M059J (cell line): Measurements from ENCODE around the gene TBC1D4. TPM values are rescaled to one million over a fixed set of nuclear protein-coding genes. Genes with fewer than 3 reads are reported as not detected.
"Not testable (repeated sequence)": the region's sequence is repeated elsewhere in the genome, so short reads cannot be mapped to it uniquely, and the experiment has no call there.

ENCODE experiments used
- DNase-seq: peaks from one replicate; pipeline ENCODE4 v3.0.0-alpha.2; 2012; ENCODE audit warnings: low read depth
- total RNA-seq: library from RNA; depleted of rRNA; stranded (reverse); fragments of >200 nt; shearing (Covaris generic); gene quantifications from 2 replicates; pipeline ENCODE4 v1.2.3, GENCODE V29; 2014; rRNA removed

Gene TBC1D4
- total RNA-seq, 1 experiment from 2014 or later = 9.9 TPM

GRCh38 chr13:75285310-75285709, 196.7 kb downstream of the TBC1D4 start:
- no peak for DNase-seq

DNA sequence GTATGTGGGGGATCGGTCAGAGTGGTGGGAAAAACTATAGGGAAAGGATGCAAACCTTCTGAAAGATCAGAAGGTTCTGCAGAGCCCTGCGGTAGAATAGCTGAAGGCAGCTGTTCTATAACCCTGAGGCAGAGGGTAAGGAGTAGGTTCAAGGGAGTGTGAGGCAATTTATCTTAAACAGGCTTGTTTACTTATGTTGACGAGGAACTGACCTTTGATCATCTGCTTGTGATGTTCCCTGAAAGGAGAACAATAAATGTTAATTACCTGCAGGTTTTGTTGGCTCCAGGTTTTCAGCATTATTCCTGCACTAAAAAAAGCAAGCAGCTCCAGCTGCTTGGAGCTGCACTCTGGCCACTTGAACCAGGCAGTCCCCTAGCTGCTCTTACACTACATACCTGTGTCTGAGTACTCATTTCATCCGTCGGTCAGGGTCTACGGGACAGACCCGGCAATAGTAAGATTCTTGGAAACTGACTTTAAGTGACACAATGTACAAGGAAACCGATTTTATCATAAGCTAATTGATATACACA, 202.1 kb downstream of the TBC1D4 start:
- DNase-seq = no peak

DNA sequence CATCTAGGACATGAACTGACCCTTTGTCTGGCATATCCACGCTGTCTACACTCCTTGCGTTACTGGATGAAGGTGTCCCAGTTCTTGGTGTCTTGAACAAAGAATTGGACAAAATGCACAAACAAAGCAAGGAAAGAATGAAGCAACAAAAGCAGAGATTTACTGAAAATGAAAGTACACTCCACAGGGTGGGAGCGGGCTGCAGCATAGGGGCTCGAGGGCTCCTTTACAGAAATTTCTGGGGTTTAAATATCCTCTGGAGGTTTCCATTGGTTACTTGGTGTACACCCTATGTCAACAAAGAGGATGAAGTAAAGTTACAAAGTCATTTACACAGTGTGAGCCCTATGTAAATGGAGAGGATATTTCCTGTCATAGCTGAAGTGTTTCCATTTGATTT, 208.3 kb downstream of the TBC1D4 start:
- DNase-seq = not testable (repeated sequence)

- DNase-seq = peak; percentile 12
Measured at GRCh38 chr13:75271846-75272245, 210.1 kb downstream of the TBC1D4 start.

GRCh38 chr13:75268481-75268880, 213.5 kb downstream of the TBC1D4 start:
- DNase-seq = not testable (repeated sequence)

- DNase-seq = no peak
Measured at GRCh38 chr13:75264611-75265010, 217.4 kb downstream of the TBC1D4 start.

DNA sequence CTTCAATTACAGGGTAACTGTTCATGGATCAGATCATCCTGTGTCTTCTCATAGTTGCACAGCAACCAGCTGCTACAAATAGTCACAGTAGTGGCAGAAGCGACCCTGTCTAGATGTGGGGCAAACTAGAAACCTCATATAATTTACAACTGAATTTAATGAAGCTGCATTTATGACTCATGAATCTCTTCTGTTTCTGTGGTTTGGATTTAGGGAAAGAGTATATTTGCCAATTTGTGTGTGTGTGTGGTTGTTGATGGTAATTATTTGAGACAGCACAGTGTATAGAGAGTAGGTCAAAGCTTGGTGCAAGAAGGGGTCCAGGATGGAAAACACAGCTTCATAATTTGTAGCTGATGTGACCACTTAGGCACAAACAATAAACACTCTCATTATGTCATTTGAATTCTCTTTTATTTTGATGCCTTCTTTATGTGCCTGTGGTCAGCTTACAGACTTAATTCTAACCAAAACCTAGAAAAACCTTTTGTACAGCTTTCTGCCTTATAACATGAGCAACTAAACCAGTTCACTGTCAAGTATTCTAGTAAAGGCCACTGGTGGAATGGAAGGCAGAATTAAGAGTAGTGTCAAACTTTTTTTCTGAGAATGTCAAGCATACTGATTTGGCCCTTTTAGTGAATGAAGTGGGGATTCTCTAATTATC, 218.1 kb downstream of the TBC1D4 start:
- DNase-seq = peak; percentile 85

DNA sequence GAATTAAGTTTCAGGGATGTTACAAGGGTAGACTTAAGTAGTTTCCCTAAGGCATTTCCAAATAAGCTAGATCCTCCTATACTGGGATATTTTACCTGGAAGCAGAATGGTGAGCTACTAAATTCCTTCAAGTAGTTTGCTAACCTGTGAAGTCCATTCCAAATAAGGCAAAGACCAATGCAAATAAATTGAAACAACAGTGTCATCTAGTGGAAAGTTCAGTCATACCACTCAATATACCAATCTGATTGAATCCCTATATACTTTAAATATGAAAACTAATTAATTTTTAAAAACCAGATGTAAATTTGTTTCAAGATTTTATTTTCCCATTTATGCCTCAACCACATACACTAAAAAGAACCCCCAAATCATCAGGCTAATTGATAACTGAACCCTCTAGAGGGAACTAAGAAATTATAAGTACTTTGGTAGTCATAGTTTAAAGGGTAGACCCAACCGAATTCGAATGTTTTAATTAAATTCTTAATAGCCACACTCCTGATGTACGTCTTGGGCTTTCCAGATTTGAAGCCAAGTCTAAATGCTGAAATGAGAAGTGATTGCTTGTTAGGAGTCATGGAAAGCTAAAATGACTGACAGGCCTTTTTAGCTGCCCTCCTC, 223.7 kb downstream of the TBC1D4 start:
- DNase-seq = peak; percentile 49

GRCh38 chr13:75256922-75257321, 225.0 kb downstream of the TBC1D4 start:
- peak; percentile 44 for DNase-seq

DNA sequence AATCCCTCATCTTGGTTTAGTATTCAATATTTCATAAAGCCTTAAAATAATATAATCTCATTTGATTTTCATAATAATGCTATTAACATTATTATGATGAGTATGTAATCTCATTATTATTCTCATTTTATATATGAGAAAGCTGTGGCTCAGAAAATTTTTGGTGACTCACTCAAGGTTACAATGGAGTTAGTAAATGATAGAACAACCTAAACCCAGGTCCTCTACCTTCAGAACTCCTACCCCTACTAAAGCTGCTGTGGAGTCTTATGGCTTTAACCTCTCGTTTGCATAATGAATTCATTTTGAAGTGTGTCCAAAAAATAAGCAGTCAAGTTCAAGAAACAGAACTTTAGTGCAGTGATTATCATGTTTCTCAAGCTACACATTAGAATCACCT, 226.3 kb downstream of the TBC1D4 start:
- DNase-seq = peak; percentile 41

DNA sequence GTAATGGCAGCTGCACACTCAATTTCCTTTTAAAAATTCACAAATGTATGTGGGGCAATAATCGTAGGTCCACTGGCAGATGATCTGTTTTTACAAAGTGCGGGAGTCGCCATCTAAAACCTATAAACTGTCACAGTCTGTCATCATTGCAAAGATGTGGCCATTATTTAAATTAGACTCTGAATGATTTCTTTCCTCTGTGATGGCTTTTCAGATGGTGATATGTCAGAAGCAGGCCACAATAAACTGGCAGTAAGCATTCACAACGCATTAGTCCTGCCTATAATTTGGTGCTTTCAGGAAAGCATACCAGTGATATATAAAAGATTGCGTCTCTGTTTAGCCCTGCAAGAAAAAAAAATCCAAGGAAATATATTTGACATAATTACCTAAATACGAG, 226.8 kb downstream of the TBC1D4 start:
- no peak for DNase-seq

- DNase-seq = no peak
Measured at GRCh38 chr13:75251188-75251587, 230.8 kb downstream of the TBC1D4 start.

GRCh38 chr13:75250526-75251178, 231.3 kb downstream of the TBC1D4 start:
- peak; percentile 54 for DNase-seq

GRCh38 chr13:75245578-75245977, 236.4 kb downstream of the TBC1D4 start:
- DNase-seq = not testable (repeated sequence)

GRCh38 chr13:75240240-75240639, 241.7 kb downstream of the TBC1D4 start:
- DNase-seq = not testable (repeated sequence)

GRCh38 chr13:75236774-75237173, 245.2 kb downstream of the TBC1D4 start:
- DNase-seq = peak; percentile 50

Other genes starting within 250 kb of the TBC1D4 start
- 87.4 and 100 TPM in 2 replicates for gene COMMD6, start 55.7 kb upstream of the TBC1D4 start, total RNA-seq
- 101 and 112 TPM in 2 replicates for gene UCHL3, start 67.6 kb upstream of the TBC1D4 start, total RNA-seq
- gene LMO7, start 154.2 kb upstream of the TBC1D4 start, total RNA-seq = 66.3 and 109 TPM in 2 replicates